ENCODE data around the gene RIN3. TPM values are rescaled to one million over a fixed set of nuclear protein-coding genes. Genes with fewer than 3 reads are reported as not detected.

RIN3 gene
- total RNA-seq, 1 experiment from 2014 or later, result 2.4 TPM

GRCh38 chr14:92590176-92590575 lies 76.6 kb downstream of the RIN3 start:
- CTCF ChIA-PET, result no interaction called here
- BruUV-seq (replicated peaks), result no TSS peak

GRCh38 chr14:92590941-92591340 lies 77.4 kb downstream of the RIN3 start:
- Histone ChIP-seq H3K4me3 (ENCODE audit: low read depth, low read length, poor library complexity, severe bottlenecking) (no peak overlapping the region), H3K36me3 (ENCODE audit: insufficient read depth, low read length, poor library complexity, severe bottlenecking) (no peaks in the 10 kb centered on the region), H3K27me3 (replicated peaks; ENCODE audit: insufficient read depth, low read depth, low read length, poor library complexity) (no peaks in the 10 kb centered on the region), H3K27ac (ENCODE audit: low read depth, low read length, poor library complexity, severe bottlenecking) (no peak overlapping the region), H3K9me3 (ENCODE audit: low read depth, low read length, poor library complexity, severe bottlenecking) (no peaks in the 10 kb centered on the region), H3K4me1 (ENCODE audit: insufficient read depth, low read length, poor library complexity, severe bottlenecking) (no peaks in the 10 kb centered on the region)
- DNase-seq (ENCODE audit: low spot score), result no peak
- BruUV-seq (replicated peaks), result no TSS peak
- TF ChIP-seq CTCF (conservative IDR thresholded peaks at IDR 0.05; ENCODE audit: low read depth, low read length) (no peak), EZH2 (IDR thresholded peaks at IDR 0.05; ENCODE audit: borderline replicate concordance, low read depth, low read length, poor library complexity, severe bottlenecking) (no peak)
- intact Hi-C loops (cut with micrococcal nuclease; ENCODE audit: unreplicated experiment), result no loop called here
- POLR2A ChIA-PET (ENCODE audit: low non-redundant PET), result no interaction called here
- CTCF ChIA-PET, result no interaction called here

More at GRCh38 chr14:92590176-92590575, 76.6 kb downstream of the RIN3 start:
- Histone ChIP-seq H3K27ac (ENCODE audit: low read depth, low read length, poor library complexity, severe bottlenecking) (no peak overlapping the region), H3K4me1 (ENCODE audit: insufficient read depth, low read length, poor library complexity, severe bottlenecking) (no peaks in the 10 kb centered on the region), H3K36me3 (ENCODE audit: insufficient read depth, low read length, poor library complexity, severe bottlenecking) (no peaks in the 10 kb centered on the region), H3K27me3 (replicated peaks; ENCODE audit: insufficient read depth, low read depth, low read length, poor library complexity) (no peaks in the 10 kb centered on the region), H3K4me3 (ENCODE audit: low read depth, low read length, poor library complexity, severe bottlenecking) (no peak overlapping the region), H3K9me3 (ENCODE audit: low read depth, low read length, poor library complexity, severe bottlenecking) (no peaks in the 10 kb centered on the region)
- DNase-seq (ENCODE audit: low spot score), result no peak
- intact Hi-C loops (cut with micrococcal nuclease; ENCODE audit: unreplicated experiment), result no loop called here
- TF ChIP-seq CTCF (conservative IDR thresholded peaks at IDR 0.05; ENCODE audit: low read depth, low read length) (no peak), EZH2 (IDR thresholded peaks at IDR 0.05; ENCODE audit: borderline replicate concordance, low read depth, low read length, poor library complexity, severe bottlenecking) (no peak)
- POLR2A ChIA-PET (ENCODE audit: low non-redundant PET), result no interaction called here

GRCh38 chr14:92591346-92591745 lies 77.8 kb downstream of the RIN3 start:
- Histone ChIP-seq H3K9me3 (ENCODE audit: low read depth, low read length, poor library complexity, severe bottlenecking) (no peaks in the 10 kb centered on the region), H3K36me3 (ENCODE audit: insufficient read depth, low read length, poor library complexity, severe bottlenecking) (no peaks in the 10 kb centered on the region), H3K27ac (ENCODE audit: low read depth, low read length, poor library complexity, severe bottlenecking) (no peak overlapping the region), H3K4me3 (ENCODE audit: low read depth, low read length, poor library complexity, severe bottlenecking) (no peak overlapping the region), H3K4me1 (ENCODE audit: insufficient read depth, low read length, poor library complexity, severe bottlenecking) (no peaks in the 10 kb centered on the region), H3K27me3 (replicated peaks; ENCODE audit: insufficient read depth, low read depth, low read length, poor library complexity) (no peaks in the 10 kb centered on the region)
- DNase-seq (ENCODE audit: low spot score), result no peak
- CTCF ChIA-PET, result no interaction called here
- POLR2A ChIA-PET (ENCODE audit: low non-redundant PET), result no interaction called here
- TF ChIP-seq EZH2 (IDR thresholded peaks at IDR 0.05; ENCODE audit: borderline replicate concordance, low read depth, low read length, poor library complexity, severe bottlenecking) (no peak), CTCF (conservative IDR thresholded peaks at IDR 0.05; ENCODE audit: low read depth, low read length) (no peak)
- intact Hi-C loops (cut with micrococcal nuclease; ENCODE audit: unreplicated experiment), result no loop called here
- BruUV-seq (replicated peaks), result no TSS peak
